MCF 10A (cell line): ENCODE data around the gene SLC7A11. TPM values are rescaled to one million over a fixed set of nuclear protein-coding genes. Genes with fewer than 3 reads are reported as not detected.

Source experiments
- BruUV-seq: library from RNA; stranded (reverse); fragments of 400-500 nt; replicated peaks from 2 replicates; lab custom pipeline; 2021; lab: Mats Ljungman, UMichigan
- CTCF ChIA-PET: fragments of 300-600 bp; sonication (Branson Sonifier 250); formaldehyde crosslinking; extraction: SDS; loops from one replicate; lab custom pipeline; 2021; ENCODE audit warnings: antibody characterized with exemption, inconsistent platforms; lab: Yijun Ruan, JAX
- POLR2A ChIA-PET: fragments of 300-600, 350-650 bp; sonication (Branson Sonifier 250); formaldehyde crosslinking; extraction: SDS; loops from one replicate; lab custom pipeline; 2020; ENCODE audit warnings: antibody characterized with exemption, inconsistent platforms; lab: Yijun Ruan, JAX
- DNase-seq: peaks from one replicate; pipeline ENCODE4 v3.0.0-alpha.2; 2018; ENCODE audit not compliant: unreplicated experiment
- H3K27ac Mint-ChIP-seq: one replicate; pipeline ENCODE4 v1.8.0; 2022; ENCODE audit warnings: mild to moderate bottlenecking, low read depth, mixed read lengths; ENCODE audit not compliant: unreplicated experiment
- H3K27me3 Mint-ChIP-seq: one replicate; pipeline ENCODE4 v1.8.0; 2022; ENCODE audit warnings: mixed read lengths; ENCODE audit not compliant: insufficient read depth, unreplicated experiment
- H3K36me3 Mint-ChIP-seq: one replicate; pipeline ENCODE4 v1.8.0; 2022; ENCODE audit warnings: mild to moderate bottlenecking, moderate library complexity, mixed read lengths; ENCODE audit not compliant: insufficient read depth, unreplicated experiment
- H3K4me1 Mint-ChIP-seq: one replicate; pipeline ENCODE4 v1.8.0; 2022; ENCODE audit warnings: mixed read lengths; ENCODE audit not compliant: insufficient read depth, unreplicated experiment
- H3K4me3 Mint-ChIP-seq: one replicate; pipeline ENCODE4 v1.8.0; 2022; ENCODE audit warnings: mild to moderate bottlenecking, moderate library complexity, mixed read lengths; ENCODE audit not compliant: unreplicated experiment
- H3K9me3 Mint-ChIP-seq: one replicate; pipeline ENCODE4 v1.8.0; 2022; ENCODE audit warnings: mixed read lengths; ENCODE audit not compliant: unreplicated experiment
- CTCF ChIP-seq: fragments of 200-600 bp; IDR thresholded peaks from one replicate; pipeline ENCODE4 v1.8.0; 2022; ENCODE audit warnings: antibody characterized with exemption, mild to moderate bottlenecking; ENCODE audit not compliant: unreplicated experiment
- intact Hi-C: fragments of 100-400 bp; cut with micrococcal nuclease; formaldehyde crosslinking; loops from 2 replicates; pipeline ENCODE4 v1.14.1; 2022
- total RNA-seq: library from RNA; stranded (reverse); gene quantifications from 2 replicates; pipeline ENCODE4 v1.2.3, GENCODE V29; 2022

The SLC7A11 gene
- total RNA-seq, 1 experiment from 2014 or later: 153 TPM

GRCh38 chr4:138267835-138268234, 25.7 kb upstream of the SLC7A11 start:
- H3K9me3 Mint-ChIP-seq: no peaks in the 10 kb centered on the region

GRCh38 chr4:138266948-138267347, 24.8 kb upstream of the SLC7A11 start:
- ChIA-PET CTCF (no interaction called here), POLR2A (interaction anchor here (0.7 kb wide), 2 partner anchors 40 to 605 kb away, joined by 3 to 4 read pairs; no protein-coding TSS in a partner anchor)
- intact Hi-C loops: no loop called here
- H3K27me3 Mint-ChIP-seq: no peaks in the 10 kb centered on the region
- TF ChIP-seq CTCF: no peak
- no peak overlapping the region for H3K4me3 Mint-ChIP-seq
- H3K27ac Mint-ChIP-seq: no peak overlapping the region
- no peaks in the 10 kb centered on the region for H3K9me3 Mint-ChIP-seq
- no peak for DNase-seq
- H3K4me1 Mint-ChIP-seq: peaks cover 17% of the 10 kb centered on the region
- BruUV-seq: no TSS peak
- no peaks in the 10 kb centered on the region for H3K36me3 Mint-ChIP-seq

More at GRCh38 chr4:138267835-138268234, 25.7 kb upstream of the SLC7A11 start:
- no peak for TF ChIP-seq CTCF
- Mint-ChIP-seq H3K27me3 (no peaks in the 10 kb centered on the region), H3K4me1 (peaks cover 8% of the 10 kb centered on the region), H3K4me3 (no peak overlapping the region), H3K27ac (no peak overlapping the region), H3K36me3 (no peaks in the 10 kb centered on the region)
- BruUV-seq: no TSS peak
- POLR2A ChIA-PET: no interaction called here
- DNase-seq: no peak
- CTCF ChIA-PET: no interaction called here
- intact Hi-C loops: no loop called here

GRCh38 chr4:138263247-138263816, 21.2 kb upstream of the SLC7A11 start:
- no peaks in the 10 kb centered on the region for H3K36me3 Mint-ChIP-seq
- no peak for TF ChIP-seq CTCF
- intact Hi-C loops: no loop called here
- H3K27me3 Mint-ChIP-seq: no peaks in the 10 kb centered on the region
- H3K27ac Mint-ChIP-seq: peak overlapping the region; percentile 54
- CTCF ChIA-PET: interaction anchor here (0.6 to 1.2 kb wide), 4 partner anchors 60 to 433 kb away, joined by 3 to 7 read pairs (median 6); no protein-coding TSS in a partner anchor
- DNase-seq: peak; percentile 56
- POLR2A ChIA-PET: interaction anchor here (0.6 to 6.8 kb wide), 10 partner anchors 9 to 1609 kb away, joined by 3 to 62 read pairs (median 5); partner anchors contain the start of gene SLC7A11
- H3K4me3 Mint-ChIP-seq: peak overlapping the region; percentile 39
- H3K4me1 Mint-ChIP-seq: peaks cover 22% of the 10 kb centered on the region
- BruUV-seq: no TSS peak
- H3K9me3 Mint-ChIP-seq: no peaks in the 10 kb centered on the region

GRCh38 chr4:138262469-138262868, 20.3 kb upstream of the SLC7A11 start:
- Mint-ChIP-seq H3K9me3 (no peaks in the 10 kb centered on the region), H3K27me3 (no peaks in the 10 kb centered on the region), H3K4me1 (peaks cover 22% of the 10 kb centered on the region), H3K4me3 (no peak overlapping the region), H3K36me3 (no peaks in the 10 kb centered on the region), H3K27ac (peak overlapping the region; percentile 54)
- DNase-seq: no peak
- intact Hi-C loops: no loop called here
- no peak for TF ChIP-seq CTCF
- no TSS peak for BruUV-seq
- CTCF ChIA-PET: interaction anchor here (1.2 kb wide), 1 partner anchor 59 kb away, joined by 7 read pairs; no protein-coding TSS in a partner anchor
- POLR2A ChIA-PET: interaction anchor here (1.0 to 6.8 kb wide), 3 partner anchors 9 to 105 kb away, joined by 3 to 62 read pairs (median 3); partner anchors contain the start of gene SLC7A11
